ENCODE measurements around the gene PIGB. TPM values are rescaled to one million over a fixed set of nuclear protein-coding genes. Genes with fewer than 3 reads are reported as not detected.
A peak's percentile ranks its signal among the peaks of the same experiment; 100 is the strongest.

PIGB gene
- total and polyA plus RNA-seq, 2 of the 8 experiments (the other 6 are each of a cell fraction or from before 2014, with no cell fraction given) = 4.3 to 11.7 TPM

- peak in 1 of 2 experiments; percentile 64; a peak in 1 of 4 replicates for TF ChIP-seq HDAC2 (IDR thresholded peaks at IDR 0.05; ENCODE audit: borderline replicate concordance in 1 of 2, low read depth in 2 of 2, low read length in 2 of 2)
Measured at GRCh38 chr15:55289011-55289745, 29.8 kb upstream of the PIGB start (continued).

All from H1 (cell line).